D341Med (cell line): ENCODE results near the gene ZSCAN25.
"Not testable (repeated sequence)": the region's sequence is repeated elsewhere in the genome, so short reads cannot be mapped to it uniquely, and the experiment has no call there.

Source experiments
- DNase-seq: peaks from one replicate; pipeline ENCODE4 v3.0.0; 2012; ENCODE audit warnings: low spot score

Gene ZSCAN25

DNA sequence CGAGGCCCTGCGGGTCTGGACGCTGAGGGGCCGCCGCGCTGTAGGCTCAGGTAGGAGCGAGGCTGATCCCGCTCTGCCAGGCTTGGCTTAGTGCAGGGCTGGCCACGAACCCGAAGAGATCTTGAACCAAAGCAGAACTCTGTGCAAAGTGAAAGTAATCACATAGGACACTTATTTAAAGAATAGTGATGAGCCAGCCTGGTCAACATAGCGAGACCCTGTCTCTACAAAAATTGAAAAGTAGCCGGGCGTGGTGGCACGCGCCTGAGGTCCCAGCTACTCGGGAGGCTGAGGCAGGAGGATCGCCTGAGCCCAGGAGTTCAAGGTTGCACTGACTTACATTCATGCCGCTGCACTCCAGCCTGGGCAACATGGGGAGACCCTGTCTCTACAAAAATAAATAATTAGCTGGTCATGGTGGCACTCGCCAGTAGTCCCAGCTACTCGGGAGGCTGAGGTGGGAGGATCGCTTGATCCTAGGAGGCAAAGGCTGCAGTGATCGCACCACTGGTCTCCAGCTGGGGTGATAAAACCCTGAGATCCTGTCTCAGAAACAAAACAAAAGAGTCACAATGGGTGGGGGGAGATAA lies 541 bp downstream of the ZSCAN25 start:
- no peak for DNase-seq

DNA sequence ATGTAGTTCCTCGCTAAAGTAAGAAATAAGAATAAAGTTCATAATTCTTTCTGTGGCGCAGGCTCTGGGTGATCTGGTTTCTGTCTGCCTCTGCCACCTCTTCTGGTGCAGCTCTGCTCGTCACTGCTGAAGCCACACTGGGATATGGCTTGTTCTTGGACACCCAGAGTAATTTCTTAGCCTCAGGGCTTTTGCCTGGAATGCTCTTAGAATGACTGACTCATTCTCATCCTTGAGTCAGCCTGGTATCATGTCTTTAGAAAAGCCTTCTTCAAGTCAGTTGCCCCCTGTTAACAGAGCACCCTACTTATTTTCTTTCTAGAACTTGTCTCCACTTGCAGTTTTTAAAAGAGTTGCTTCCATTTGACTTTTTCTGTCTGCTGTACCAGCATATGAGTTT lies 2.0 kb downstream of the ZSCAN25 start:
- DNase-seq = no peak

DNA sequence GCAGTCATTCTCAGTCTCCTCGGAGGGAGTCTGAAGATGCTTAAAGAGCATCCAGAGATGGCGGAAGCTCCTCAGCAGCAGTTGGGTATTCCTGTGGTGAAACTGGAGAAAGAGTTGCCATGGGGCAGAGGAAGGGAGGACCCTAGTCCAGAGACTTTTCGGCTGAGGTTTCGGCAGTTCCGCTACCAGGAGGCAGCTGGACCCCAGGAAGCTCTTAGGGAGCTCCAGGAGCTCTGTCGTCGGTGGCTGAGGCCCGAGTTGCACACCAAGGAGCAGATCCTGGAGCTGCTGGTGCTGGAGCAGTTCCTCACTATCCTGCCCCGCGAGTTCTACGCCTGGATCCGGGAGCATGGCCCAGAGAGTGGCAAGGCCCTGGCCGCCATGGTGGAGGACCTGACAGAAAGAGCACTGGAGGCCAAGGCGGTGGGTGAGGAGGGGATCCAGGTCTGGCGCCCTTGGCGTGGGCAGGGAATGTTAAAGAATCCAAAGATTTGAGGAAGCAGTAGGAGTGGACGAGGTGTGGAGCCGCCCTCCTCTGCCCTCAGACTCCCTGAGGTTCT lies 2.9 kb downstream of the ZSCAN25 start:
- DNase-seq = no peak

DNA sequence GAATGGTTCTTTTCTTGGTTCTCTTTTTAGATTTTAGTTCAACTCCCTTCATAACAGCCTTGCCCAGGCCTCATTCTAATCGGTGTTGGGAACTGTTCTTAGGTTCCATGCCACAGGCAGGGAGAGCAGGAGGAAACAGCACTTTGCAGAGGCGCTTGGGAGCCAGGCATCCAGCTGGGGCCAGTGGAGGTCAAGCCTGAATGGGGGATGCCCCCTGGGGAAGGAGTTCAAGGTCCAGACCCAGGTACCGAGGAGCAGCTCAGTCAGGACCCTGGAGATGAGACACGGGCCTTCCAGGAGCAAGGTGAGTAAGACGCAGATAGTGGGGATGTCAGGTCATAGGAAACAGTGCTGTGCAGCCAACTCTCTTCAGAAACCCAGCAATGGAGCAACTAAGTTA lies 4.5 kb downstream of the ZSCAN25 start:
- no peak for DNase-seq

DNA sequence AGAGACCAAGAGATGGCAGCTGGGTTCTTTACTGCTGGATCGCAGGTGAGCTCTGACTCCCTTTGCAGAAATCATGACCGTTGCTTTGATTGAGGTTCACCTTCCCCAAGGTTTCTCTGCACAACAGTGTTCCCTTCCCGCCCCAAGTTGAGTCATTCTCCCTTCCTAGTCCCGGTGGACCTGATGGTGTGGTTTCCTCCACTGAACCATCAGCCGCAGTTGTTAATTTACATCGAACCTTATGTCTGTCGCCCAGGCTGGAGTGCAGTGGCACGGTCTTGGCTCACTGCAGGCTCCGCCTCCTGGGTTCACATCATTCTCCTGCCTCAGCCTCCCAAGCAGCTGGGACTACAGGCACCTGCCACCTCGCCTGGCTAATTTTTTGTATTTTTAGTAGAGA lies 5.8 kb downstream of the ZSCAN25 start:
- no peak for DNase-seq

DNA sequence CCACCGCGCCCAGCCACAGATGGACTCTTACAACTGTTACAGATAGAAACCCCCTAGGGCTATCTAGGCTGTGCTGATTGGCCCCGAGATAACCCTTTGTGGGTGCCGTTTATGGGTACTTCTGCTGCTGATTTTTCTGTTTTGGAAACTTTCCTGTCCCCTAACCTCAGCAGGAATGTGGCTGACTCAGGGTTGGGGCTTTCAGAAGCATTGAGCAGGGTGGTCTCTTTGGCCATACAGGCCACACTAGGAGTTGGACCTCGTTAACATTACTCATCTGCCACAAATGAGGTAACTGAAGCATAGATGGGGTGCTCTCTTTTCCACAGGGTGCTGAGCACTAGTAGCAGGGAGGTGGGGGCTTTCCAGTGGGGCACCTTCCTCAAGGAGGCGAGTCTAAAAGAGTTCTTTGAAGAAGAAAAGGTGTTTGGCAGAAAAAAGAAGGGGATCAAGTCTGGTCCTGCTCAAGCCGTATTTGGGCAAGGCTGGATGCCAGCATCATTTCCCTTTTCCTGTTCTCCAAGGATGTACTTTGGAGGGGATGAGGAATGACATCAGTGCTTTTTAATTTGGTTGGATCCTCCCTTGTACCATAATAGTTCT lies 6.4 kb downstream of the ZSCAN25 start:
- no peak for DNase-seq

DNA sequence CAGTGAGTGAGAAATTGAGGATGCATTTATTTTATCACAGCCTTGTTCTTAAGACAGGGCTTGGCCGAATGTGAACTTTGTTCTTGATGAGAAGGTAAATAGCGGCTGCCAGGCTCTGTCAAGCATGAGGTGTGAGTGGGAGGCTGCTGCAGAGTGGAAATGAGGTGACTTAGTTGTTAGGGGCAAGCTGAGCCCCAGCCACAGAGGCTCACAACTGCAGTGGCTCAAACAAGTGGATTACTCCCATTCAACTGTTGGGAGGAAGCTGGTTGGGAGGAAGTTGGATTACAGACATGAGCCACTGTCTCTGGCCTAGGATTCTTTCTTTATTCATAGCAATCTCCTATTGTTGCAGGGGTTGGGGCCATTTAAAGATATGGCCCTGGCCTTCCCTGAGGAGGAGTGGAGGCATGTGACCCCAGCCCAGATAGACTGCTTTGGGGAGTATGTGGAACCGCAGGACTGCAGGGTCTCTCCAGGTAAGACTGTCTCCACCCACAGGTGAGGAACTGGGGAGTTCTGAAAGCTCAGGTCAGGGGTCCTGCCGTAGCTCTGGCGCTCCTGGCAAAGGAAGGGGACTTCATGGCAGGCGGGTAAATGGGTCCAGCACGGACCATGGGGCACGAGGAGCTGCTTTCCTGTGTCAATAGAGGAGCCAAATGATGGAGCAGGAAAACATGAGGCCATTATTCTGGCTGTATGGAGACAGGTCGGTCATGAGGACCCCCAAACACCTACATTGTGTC lies 7.1 kb downstream of the ZSCAN25 start:
- DNase-seq = no peak

DNA sequence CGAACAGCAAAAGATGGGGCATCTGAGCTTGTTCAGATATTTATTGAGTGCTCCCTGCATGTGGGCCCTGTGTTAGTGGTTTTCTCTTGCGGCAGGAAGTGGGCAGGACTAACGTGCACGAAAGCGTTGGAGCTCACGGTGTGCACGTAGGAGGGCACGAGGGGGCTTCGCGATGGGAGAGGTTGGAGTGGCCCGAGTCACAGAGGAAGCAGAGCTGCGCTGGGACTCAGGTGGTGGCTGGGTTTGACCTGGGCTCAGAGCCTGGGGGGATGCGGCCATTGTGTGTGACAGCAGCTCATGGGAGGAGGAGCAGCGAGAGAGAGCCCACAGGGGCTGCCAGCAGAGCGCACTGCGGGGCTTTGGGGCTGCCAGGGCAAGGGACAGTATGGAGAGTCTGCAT lies 7.7 kb downstream of the ZSCAN25 start:
- no peak for DNase-seq

DNA sequence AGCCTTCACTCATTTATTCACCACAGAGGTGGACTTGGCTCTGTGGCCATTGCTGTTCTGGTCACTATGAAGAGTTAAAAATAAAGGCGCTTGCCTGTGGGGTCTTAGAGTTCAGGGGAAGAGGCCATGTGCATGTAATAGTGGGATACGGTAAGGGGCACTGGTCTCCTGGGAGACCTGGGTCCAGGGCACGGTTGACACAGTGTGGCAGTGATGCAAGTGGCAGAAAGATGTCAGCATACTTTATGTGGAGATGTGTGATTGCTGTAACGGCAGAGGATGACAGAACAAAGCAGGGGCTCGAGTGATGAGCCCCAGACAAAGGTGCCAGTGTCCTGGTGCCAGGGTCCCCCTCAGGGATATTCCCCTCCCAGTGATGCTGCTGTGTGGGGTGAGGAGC lies 8.6 kb downstream of the ZSCAN25 start:
- DNase-seq = no peak

DNA sequence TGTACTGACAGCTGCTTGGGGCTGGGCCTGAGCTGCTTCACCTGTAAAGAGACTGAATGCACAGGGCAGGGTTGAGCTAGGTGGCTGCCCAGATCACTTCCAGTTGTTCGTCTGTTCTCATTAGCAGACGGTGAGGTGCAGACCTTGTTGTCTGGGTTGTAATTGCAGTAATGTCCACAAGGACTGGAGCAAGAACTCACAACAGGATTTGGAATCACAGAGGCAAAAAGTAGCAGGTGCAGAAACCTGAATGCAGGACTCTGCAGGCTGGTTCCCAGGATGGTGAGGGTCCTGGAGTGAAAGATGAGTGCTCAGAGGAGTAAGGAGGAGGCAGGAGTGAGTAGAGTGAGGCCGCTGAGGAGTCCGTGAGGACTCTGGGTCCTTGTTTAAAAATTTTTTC lies 9.2 kb downstream of the ZSCAN25 start:
- no peak for DNase-seq

DNA sequence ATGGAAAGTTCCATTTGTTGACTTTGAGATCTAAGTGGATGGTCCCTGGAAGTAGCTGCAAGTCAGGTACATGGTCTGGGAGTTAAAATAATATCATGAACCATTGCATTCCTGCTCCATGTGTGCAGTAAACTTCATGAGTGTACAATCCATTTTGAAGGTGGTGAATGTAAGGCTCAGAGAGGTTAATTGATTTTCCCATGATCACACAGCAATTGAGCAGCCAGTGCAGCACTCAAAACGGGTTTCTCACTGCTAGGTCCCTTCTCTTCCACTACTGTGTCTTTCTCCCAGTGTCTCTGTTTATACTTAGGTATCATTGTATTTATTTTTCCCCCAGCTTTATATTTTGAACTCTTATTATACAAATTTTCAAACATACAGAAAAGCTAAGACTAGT lies 9.9 kb downstream of the ZSCAN25 start:
- no peak for DNase-seq

DNA sequence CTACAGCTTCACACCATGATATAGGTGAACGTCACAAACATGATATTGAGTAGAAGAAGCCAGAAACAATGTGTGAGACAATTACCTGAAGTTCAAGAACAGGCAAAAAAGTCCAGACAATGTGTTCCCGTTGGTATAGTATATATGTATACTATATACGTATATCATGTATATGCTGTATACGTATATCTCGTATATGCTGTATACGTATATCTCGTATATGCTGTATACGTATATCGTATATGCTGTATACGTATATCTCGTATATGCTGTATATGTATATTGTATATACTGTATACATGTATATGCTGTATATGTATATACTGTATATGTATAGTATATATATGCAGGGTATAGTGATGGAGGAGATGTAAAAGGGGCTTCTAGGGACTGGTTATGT lies 10.8 kb downstream of the ZSCAN25 start:
- no peak for DNase-seq

DNA sequence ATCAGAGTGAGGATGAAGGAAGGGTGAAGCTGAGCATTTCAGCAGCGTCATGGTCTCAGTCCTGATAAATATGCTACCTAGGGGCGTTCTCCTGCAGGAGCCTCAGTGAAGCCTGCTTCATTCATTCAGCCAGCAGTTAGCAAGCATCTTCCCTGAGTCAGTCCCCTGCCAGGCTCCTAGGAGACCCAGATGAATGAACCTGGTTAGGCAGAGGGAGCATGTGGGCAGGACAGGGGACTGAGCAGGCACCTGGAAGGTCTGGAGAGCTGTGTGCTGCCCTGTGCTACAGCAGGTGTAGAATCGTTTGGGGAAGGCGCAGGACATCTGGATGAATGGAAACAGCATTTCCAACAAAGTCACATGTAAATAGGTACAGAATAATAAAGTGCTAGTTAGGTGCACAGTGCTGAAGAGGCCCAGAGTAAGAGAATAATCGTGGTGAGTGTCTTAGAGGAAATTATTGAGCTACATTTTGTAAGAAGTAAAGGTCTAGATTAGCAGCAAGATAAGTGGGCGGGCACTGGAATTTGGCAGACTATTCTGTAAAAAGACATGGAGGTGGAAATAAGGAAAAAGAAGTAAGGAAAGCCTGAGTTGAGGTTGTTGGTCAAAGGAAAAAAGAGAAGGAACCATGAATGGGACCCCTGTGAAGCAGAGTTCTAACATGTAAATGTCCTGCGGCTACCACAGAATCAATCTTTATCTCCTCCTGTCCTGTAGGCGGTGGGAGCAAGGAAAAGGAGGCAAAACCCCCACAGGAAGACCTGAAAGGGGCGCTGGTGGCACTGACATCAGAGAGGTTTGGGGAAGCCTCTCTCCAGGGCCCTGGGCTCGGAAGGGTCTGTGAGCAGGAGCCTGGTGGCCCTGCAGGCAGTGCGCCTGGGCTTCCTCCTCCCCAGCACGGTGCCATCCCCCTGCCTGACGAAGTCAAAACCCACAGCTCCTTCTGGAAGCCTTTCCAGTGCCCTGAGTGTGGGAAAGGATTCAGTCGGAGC lies 12.0 kb downstream of the ZSCAN25 start:
- DNase-seq = no peak

DNA sequence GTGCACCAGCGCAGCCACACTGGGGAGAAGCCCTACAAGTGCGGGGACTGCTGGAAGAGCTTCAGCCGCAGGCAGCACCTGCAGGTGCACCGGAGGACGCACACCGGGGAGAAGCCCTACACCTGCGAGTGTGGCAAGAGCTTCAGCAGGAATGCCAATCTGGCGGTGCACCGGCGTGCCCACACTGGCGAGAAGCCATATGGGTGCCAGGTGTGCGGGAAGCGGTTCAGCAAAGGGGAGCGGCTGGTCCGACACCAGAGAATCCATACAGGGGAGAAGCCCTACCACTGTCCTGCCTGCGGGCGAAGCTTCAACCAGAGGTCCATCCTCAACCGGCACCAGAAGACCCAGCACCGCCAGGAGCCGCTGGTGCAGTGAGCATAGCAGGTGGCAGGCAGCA lies 12.9 kb downstream of the ZSCAN25 start:
- DNase-seq = no peak

DNA sequence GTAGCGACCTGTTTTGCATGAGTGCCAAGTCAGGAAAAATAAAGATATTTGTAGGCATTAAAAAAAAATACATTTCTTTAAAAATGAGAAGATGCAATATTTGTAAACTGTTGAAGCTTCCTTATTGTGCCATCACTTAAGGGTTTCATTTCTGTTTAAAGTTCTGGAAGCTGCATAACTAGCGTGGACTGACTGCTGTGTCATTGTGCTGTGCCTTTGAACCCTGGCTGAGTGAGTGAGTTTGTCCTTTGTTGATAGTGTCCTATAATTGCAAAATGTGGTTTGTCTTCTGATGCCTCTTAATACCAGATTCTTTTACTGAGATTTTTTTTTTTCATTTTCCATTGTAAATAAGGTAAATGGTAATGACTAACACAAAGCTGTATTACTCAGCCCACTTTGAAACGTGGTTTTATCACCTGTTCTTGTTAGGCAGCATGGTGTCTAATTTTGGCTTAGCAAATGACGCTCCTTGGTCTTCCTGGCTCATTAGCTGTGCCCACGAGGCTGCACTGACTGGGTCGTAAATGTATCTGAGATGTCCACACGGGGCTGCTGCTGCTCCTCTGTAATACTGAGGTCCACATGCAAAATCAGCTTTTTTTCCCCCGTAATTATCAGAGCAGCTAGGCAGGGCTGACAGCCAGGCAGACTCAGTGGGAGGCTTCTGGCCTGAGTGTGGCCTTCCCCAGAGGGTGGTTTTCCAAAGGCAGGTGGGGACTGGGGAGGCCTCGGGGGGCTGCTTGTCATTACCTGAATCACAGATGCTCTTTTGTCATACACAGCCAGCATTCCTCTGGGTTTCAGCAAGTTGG lies 14.8 kb downstream of the ZSCAN25 start:
- no peak for DNase-seq

DNA sequence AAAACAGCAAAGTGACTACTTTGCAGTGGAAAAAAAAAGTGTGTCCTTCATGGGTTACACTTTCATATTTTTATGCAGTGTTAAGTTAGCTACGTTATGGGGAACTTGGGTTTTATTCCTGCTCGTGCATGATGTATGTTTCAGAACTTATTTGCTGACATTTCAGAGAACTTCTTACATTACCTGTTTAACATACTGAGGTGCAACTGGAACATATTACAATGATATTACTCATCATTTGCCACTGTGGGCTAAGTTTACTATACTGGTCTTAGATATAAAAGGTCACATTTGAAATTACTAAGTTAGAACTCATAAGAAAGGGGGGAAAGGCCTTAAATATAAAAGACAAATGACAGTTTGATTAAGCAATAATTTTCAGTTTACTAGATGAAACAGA lies 20.7 kb downstream of the ZSCAN25 start:
- not testable (repeated sequence) for DNase-seq

DNA sequence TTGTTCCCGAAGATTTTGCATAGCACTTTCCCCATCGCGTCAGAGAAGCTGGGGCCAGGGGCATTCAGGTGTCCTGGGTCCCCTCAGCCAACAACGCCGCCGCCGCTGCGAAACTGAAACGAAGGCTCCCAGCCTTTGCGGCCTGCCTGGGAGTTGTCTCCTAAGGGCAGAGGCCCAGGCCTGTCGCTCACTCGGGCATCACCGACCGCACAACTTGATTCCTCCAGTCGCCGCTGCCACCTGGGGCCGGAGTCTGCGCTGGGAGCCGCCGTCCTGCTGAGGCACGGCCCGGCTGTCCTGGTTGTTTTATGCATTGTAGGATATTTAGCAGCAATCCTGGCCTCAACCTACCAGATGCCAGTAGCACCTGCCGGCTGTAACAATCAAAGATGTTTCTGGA lies 22.0 kb downstream of the ZSCAN25 start:
- DNase-seq = no peak

DNA sequence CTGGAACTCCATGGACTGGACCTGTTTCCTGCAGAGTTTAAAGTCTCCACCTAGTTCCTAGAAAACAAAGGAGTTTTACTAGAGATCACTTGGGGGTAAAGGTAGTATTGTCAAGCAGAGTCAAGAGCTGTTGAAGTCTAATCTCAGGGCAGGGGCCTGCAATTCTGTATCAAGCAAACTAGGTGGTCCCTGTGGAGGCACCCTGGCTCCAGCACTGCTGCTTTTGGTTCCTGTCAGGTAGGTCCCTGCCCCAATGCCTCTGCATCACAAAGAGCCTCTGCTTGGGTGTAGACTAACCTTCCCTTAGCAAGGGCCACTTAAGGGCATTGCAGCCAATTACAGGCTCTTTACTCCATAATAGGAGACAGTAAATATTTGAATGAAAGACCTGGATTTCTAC lies 22.5 kb downstream of the ZSCAN25 start:
- DNase-seq = no peak

DNA sequence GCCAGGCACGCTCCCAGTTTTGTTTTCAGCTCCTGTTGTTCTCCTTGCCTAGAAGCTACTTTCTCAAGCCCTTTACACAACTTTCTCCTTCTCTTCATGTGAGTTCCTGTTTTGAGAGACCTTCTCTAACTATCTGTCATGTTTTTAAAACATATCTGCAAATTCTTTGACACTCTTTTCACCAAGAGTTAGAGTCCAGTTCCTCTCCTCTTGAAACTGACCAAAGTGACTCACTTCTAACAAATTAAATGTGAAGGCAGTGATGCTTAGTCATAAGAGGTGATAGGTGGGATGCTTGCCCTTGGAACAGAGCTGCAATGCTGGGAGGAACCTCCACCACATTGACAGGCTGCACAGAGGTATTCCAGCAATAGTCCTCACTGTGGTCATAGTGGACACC lies 25.3 kb downstream of the ZSCAN25 start:
- DNase-seq = no peak

DNA sequence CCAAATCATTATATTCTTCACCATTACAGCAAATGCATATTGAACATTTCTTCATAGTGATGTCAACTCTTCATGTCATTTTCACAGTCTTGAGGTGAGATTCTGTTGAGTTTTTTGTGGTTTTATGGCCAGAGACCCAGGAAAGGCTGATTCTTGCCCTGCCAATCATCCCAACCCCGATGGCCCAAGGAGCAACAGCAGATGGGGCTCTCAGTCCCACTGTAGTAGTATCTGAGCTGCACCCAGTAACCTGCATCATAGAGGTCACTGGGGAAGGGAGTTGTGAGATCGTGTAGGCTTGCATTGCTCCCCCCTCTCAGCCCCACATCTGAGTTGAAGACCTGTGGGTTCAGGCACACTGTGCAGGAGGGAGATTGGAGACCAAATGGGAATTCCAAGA lies 26.7 kb downstream of the ZSCAN25 start:
- no peak for DNase-seq

DNA sequence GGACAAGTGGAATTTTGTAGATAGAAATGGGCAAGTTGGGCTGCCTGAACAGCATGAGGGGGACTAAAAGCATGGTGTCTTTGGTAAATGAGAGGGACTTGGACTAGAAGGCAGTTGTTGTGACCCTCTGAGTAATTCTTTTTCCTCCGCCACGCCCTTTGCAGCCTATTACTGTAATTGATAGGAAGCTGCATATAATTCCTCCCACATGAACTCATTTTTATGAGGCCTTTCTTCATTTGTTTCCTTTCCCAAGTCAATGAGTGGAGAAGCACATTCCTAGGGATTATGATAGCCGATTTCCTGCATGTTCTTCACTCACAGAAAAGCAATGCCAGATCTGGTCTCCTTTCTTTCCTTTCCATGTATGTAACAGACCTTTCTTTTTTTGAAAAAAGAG lies 27.7 kb downstream of the ZSCAN25 start:
- DNase-seq = no peak
